Activated B cell treated with CpG ODN at 0.5 μM for 24 hours (primary cell): Measurements from ENCODE around the gene PTPN4. TPM values are rescaled to one million over a fixed set of nuclear protein-coding genes. Genes with fewer than 3 reads are reported as not detected.
"Not testable (repeated sequence)": the region's sequence is repeated elsewhere in the genome, so short reads cannot be mapped to it uniquely, and the experiment has no call there.

Experiments
- ATAC-seq: fragments of 200-7000 bp; cut with Tn5 transposase; one replicate; pipeline ENCODE4 v1.10.0; 2021; ENCODE audit warnings: low read depth, mild to moderate bottlenecking, moderate library complexity
- CTCF ChIA-PET: fragments of 350-600 bp; sonication (Branson Sonifier 250); formaldehyde crosslinking; loops from one replicate; lab custom pipeline; 2021; ENCODE audit warnings: antibody characterized with exemption; lab: Charles Lee
- POLR2A ChIA-PET: fragments of 350-600 bp; sonication (Branson Sonifier 250); formaldehyde crosslinking; loops from one replicate; lab custom pipeline; 2021; ENCODE audit warnings: antibody characterized with exemption; lab: Charles Lee
- DNase-seq: peaks from one replicate; pipeline ENCODE4 v3.0.0; 2022
- H3K27ac Mint-ChIP-seq: one replicate; pipeline ENCODE4 v1.8.0; 2020; ENCODE audit warnings: mixed read lengths
- H3K27me3 Mint-ChIP-seq: one replicate; pipeline ENCODE4 v1.8.0; 2021; ENCODE audit warnings: mixed read lengths
- H3K36me3 Mint-ChIP-seq: one replicate; pipeline ENCODE4 v1.8.0; 2021; ENCODE audit warnings: low read depth, mixed read lengths
- H3K4me1 Mint-ChIP-seq: one replicate; pipeline ENCODE4 v1.8.0; 2021; ENCODE audit warnings: mixed read lengths
- H3K4me3 Mint-ChIP-seq: one replicate; pipeline ENCODE4 v1.8.0; 2020; ENCODE audit warnings: mild to moderate bottlenecking, mixed read lengths
- H3K9me3 Mint-ChIP-seq: one replicate; pipeline ENCODE4 v1.8.0; 2020; ENCODE audit warnings: mixed read lengths
- intact Hi-C: fragments of 100-400 bp; cut with micrococcal nuclease; formaldehyde crosslinking; loops from one replicate; pipeline ENCODE4 v1.15.1; 2024
- total RNA-seq: library from RNA; stranded (reverse); gene quantifications from 2 replicates; pipeline ENCODE4 v1.2.3, GENCODE V29; 2022
- TF ChIP-seq, protein P1 (sequence below): fragments of 200-600 bp; IDR thresholded peaks from one replicate; pipeline ENCODE4 v1.8.0; 2022; ENCODE audit warnings: antibody characterized with exemption, mild to moderate bottlenecking

The PTPN4 gene
- total RNA-seq, 1 donor from 2014 or later, result 41.2 TPM

DNA sequence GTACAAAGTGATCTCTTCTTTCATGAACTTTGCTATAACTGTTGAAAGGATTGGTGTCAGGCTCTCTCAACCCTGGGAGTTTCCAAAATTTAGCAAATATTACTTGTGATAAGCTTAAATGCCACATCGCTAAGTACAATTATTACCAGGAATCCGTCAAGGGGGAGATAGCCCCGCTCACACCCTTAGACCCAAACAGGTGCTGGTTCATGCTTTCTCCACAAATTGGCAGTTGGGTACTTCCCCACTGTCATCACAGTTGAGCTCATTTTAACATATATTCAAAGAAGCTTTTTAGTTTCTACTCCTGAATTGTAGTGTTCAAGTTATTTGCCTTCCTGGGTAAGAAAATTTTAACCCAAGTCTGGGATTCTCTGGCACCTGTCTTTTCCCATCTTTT is 223.4 kb downstream of the PTPN4 start:
- Mint-ChIP-seq H3K36me3 (no peaks in the 10 kb centered on the region), H3K9me3 (peaks cover 2% of the 10 kb centered on the region), H3K27ac (no peak overlapping the region), H3K4me1 (no peaks in the 10 kb centered on the region), H3K4me3 (no peak overlapping the region), H3K27me3 (no peaks in the 10 kb centered on the region)
- ATAC-seq (no peak), DNase-seq (no peak)
- ChIA-PET CTCF (no interaction called here), POLR2A (no interaction called here)
- intact Hi-C loops, result no loop called here
- TF ChIP-seq, protein P1, sequence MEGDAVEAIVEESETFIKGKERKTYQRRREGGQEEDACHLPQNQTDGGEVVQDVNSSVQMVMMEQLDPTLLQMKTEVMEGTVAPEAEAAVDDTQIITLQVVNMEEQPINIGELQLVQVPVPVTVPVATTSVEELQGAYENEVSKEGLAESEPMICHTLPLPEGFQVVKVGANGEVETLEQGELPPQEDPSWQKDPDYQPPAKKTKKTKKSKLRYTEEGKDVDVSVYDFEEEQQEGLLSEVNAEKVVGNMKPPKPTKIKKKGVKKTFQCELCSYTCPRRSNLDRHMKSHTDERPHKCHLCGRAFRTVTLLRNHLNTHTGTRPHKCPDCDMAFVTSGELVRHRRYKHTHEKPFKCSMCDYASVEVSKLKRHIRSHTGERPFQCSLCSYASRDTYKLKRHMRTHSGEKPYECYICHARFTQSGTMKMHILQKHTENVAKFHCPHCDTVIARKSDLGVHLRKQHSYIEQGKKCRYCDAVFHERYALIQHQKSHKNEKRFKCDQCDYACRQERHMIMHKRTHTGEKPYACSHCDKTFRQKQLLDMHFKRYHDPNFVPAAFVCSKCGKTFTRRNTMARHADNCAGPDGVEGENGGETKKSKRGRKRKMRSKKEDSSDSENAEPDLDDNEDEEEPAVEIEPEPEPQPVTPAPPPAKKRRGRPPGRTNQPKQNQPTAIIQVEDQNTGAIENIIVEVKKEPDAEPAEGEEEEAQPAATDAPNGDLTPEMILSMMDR, result no peak

DNA sequence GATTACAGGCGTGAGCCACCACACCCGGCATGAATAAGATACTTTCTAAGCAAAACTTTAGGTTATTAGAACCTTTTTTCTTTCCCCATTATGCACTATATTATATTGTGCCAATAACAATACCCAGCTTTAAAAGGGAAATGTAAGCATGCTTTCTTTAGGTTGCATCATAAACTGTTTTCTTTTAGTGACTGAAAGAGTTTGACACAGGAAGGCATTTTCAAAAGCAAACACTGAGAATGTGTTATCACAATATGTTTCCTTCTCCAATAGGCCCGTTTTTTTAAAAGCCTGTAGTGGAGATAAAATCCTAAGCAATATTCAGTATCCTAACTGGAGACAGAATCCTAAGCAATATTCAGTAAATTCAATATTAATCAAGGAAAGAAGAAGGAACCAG is 236.4 kb downstream of the PTPN4 start:
- Mint-ChIP-seq H3K9me3 (no peaks in the 10 kb centered on the region), H3K4me3 (no peak overlapping the region), H3K4me1 (no peaks in the 10 kb centered on the region), H3K27me3 (peaks cover 6% of the 10 kb centered on the region), H3K36me3 (no peaks in the 10 kb centered on the region), H3K27ac (no peak overlapping the region)
- CTCF ChIA-PET, result no interaction called here
- intact Hi-C loops, result no loop called here
- ATAC-seq (no peak), DNase-seq (no peak)
- POLR2A ChIA-PET, result no interaction called here
- TF ChIP-seq, protein P1, result no peak

DNA sequence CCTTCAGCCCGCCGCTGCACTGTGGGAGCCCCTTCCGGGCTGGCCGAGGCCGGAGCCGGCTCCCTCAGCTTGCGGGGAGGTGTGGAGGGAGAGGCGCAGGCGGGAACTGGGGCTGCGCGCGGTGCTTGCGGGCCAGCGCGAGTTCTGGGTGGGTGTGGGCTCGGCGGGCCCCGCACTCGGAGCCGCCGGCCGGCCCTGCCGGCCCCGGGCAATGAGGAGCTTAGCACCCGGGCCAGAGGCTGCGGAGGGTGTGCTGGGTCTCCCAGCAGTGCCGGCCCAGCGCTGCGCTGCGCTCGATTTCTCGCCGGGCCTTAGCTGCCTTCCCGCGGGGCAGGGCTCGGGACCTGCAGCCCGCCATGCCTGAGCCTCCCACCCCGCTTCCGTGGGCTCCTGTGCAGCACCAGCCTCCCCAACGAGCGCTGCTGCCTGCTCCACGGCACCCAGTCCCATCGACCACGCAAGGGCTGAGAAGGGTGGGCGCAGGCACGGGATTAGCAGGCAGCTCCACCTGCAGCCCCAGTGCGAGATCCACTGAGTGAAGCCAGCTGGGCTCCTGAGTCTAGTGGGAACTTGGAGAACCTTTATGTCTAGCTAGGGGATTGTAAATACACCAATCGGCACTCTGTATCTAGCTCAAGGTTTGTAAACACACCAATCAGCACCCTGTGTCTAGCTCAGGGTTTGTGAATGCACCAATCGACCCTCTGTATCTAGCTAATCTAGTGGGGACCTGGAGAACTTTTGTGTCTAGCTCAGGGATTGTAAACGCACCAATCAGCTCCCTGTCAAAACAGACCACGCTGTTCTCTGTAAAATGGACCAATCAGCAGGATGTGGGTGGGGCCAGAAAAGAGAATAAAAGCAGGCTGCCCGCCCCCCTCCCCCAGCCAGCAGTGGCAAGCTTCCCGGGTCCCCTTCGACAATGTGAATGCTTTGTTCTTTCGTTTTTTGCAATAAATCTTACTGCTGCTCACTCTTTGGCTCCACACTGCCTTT is 237.5 kb downstream of the PTPN4 start:
- H3K4me1 Mint-ChIP-seq, H3K36me3 Mint-ChIP-seq, H3K27me3 Mint-ChIP-seq, CTCF ChIA-PET, POLR2A ChIA-PET, H3K9me3 Mint-ChIP-seq, ATAC-seq, H3K4me3 Mint-ChIP-seq, intact Hi-C loops, DNase-seq, H3K27ac Mint-ChIP-seq: not testable (repeated sequence)

DNA sequence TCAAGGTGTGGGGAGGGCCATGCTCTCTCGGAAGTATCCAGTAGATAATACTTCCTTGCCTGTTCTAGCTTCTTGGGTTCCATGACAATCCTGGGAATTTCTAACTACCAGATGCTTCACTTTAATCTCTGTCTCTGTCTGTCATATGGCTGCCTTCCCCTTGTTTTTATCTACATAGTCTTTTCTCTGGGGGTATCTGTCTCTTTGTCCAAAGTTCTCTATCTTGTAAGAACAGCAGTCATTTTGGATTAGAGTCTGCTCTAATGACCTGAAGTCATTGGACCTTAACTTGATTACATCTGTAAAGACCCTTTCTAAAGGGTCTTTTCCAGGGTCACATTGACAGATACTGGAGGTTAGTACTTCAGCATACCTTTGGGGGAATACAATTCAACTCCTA is 241.7 kb downstream of the PTPN4 start:
- intact Hi-C loops, result no loop called here

DNA sequence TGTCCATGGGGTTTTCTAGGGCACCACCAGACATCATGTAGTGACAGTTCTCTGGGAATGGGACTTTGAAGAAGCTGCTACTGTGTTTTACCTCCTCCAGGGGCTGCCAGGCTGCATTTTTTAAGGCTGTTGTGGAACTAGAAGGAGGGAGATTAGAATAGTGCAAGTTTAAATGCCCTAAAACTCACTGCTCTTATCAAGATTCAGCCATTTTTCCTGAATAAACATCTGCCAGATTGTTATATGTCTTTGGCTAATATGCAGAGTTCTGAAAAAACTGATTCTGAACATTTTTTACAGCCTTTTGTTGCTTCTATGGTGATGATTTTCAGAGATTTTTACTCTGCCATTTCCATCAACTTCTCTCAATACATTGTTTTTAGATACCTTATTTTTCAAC is 244.5 kb downstream of the PTPN4 start:
- ChIA-PET CTCF (no interaction called here), POLR2A (interaction anchor here (0.6 kb wide), 1 partner anchor 1525 kb away, joined by 3 read pairs; no protein-coding TSS in a partner anchor)
- Mint-ChIP-seq H3K9me3 (no peaks in the 10 kb centered on the region), H3K4me3 (no peak overlapping the region), H3K4me1 (peaks cover 18% of the 10 kb centered on the region), H3K27me3 (no peaks in the 10 kb centered on the region), H3K36me3 (no peaks in the 10 kb centered on the region), H3K27ac (no peak overlapping the region)
- intact Hi-C loops, result no loop called here
- ATAC-seq, result no peak
- TF ChIP-seq, protein P1, result no peak
- DNase-seq, result no peak

More for the DNA sequence above, 241.7 kb downstream of the PTPN4 start:
- ATAC-seq, result no peak
- ChIA-PET CTCF (no interaction called here), POLR2A (no interaction called here)
- TF ChIP-seq, protein P1, result no peak
- no peak for DNase-seq
- Mint-ChIP-seq H3K36me3 (no peaks in the 10 kb centered on the region), H3K4me1 (peaks cover 10% of the 10 kb centered on the region), H3K27me3 (peaks cover 3% of the 10 kb centered on the region), H3K9me3 (no peaks in the 10 kb centered on the region), H3K4me3 (no peak overlapping the region), H3K27ac (no peak overlapping the region)
